ENCODE data around the gene PTP4A1.
"Not testable (repeated sequence)": the region's sequence is repeated elsewhere in the genome, so short reads cannot be mapped to it uniquely, and the experiment has no call there.

The PTP4A1 gene

GRCh38 chr6:63578757-63579156 lies 6.5 kb downstream of the PTP4A1 start:
- Histone ChIP-seq H3K27ac (ENCODE audit: low read depth, low read length) (no peak overlapping the region), H3K36me3 (ENCODE audit: control insufficient read depth, insufficient read depth, low read length) (peaks cover 10% of the 10 kb centered on the region), H3K9ac (ENCODE audit: low read length) (no peak overlapping the region), H3K27me3 (ENCODE audit: control insufficient read depth, insufficient read depth, low read length) (no peaks in the 10 kb centered on the region), H3K4me1 (ENCODE audit: control insufficient read depth, insufficient read depth, low read length) (peaks cover 3% of the 10 kb centered on the region), H3K4me3 (ENCODE audit: low read length) (no peak overlapping the region)

- Histone ChIP-seq H3K4me1 (ENCODE audit: control insufficient read depth, insufficient read depth, low read length) (no peaks in the 10 kb centered on the region), H3K36me3 (ENCODE audit: control insufficient read depth, insufficient read depth, low read length) (peaks cover 10% of the 10 kb centered on the region), H3K27ac (ENCODE audit: low read depth, low read length) (no peak overlapping the region), H3K9ac (ENCODE audit: low read length) (no peak overlapping the region), H3K27me3 (ENCODE audit: control insufficient read depth, insufficient read depth, low read length) (no peaks in the 10 kb centered on the region), H3K4me3 (ENCODE audit: low read length) (no peak overlapping the region)
Observed at GRCh38 chr6:63579937-63580703, 7.8 kb downstream of the PTP4A1 start.

DNA sequence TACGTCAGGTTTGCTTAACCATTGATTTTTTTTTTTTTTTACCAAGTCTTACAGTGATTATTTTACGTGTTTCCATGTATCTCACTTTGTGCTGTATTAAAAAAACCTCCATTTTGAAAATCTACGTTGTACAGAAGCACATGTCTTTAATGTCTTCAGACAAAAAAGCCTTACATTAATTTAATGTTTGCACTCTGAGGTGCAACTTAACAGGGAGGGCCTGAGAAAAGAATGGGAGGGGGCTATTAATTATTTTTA lies 8.4 kb downstream of the PTP4A1 start:
- Histone ChIP-seq H3K36me3 (ENCODE audit: control insufficient read depth, insufficient read depth, low read length) (peaks cover 10% of the 10 kb centered on the region), H3K4me3 (ENCODE audit: low read length) (no peak overlapping the region), H3K4me1 (ENCODE audit: control insufficient read depth, insufficient read depth, low read length) (no peaks in the 10 kb centered on the region), H3K27ac (ENCODE audit: low read depth, low read length) (no peak overlapping the region), H3K27me3 (ENCODE audit: control insufficient read depth, insufficient read depth, low read length) (no peaks in the 10 kb centered on the region), H3K9ac (ENCODE audit: low read length) (no peak overlapping the region)

DNA sequence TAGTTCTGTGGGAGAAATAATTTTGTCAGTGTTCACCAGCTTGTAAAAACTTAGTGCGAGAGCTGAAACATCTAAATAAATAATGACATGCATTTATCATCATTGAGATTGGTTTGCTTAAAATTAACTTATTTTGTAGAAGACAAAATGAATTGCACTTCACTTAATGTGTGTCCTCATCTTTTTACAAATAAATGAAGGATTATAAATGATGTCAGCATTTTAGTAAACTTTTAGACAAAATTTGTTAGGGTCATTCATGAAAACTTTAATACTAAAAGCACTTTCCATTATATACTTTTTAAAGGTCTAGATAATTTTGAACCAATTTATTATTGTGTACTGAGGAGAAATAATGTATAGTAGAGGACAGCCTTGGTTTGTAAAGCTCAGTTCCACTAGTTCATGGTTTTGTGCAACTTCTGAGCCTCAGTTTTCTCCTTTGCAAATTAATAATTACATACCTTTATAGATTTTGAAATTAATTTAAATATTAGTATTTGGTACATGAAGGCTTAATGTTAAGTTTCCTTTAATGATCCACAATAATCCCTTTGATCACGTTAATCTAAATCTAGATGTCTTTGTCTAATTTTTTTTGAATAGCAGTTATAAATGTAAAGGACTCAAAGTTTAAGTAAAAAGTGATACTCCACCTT lies 9.2 kb downstream of the PTP4A1 start:
- peaks cover 10% of the 10 kb centered on the region for H3K36me3 ChIP-seq (ENCODE audit: control insufficient read depth, insufficient read depth, low read length)
- no peak overlapping the region for H3K9ac ChIP-seq (ENCODE audit: low read length)
- no peak overlapping the region for H3K27ac ChIP-seq (ENCODE audit: low read depth, low read length)
- H3K4me1 ChIP-seq (ENCODE audit: control insufficient read depth, insufficient read depth, low read length) = no peaks in the 10 kb centered on the region
- no peaks in the 10 kb centered on the region for H3K27me3 ChIP-seq (ENCODE audit: control insufficient read depth, insufficient read depth, low read length)
- H3K4me3 ChIP-seq (ENCODE audit: low read length) = no peak overlapping the region

GRCh38 chr6:63582579-63583231 lies 10.4 kb downstream of the PTP4A1 start:
- Histone ChIP-seq H3K36me3 (ENCODE audit: control insufficient read depth, insufficient read depth, low read length) (peaks cover 8% of the 10 kb centered on the region), H3K27ac (ENCODE audit: low read depth, low read length) (no peak overlapping the region), H3K9ac (ENCODE audit: low read length) (no peak overlapping the region), H3K27me3 (ENCODE audit: control insufficient read depth, insufficient read depth, low read length) (no peaks in the 10 kb centered on the region), H3K4me1 (ENCODE audit: control insufficient read depth, insufficient read depth, low read length) (no peaks in the 10 kb centered on the region), H3K4me3 (ENCODE audit: low read length) (no peak overlapping the region)

DNA sequence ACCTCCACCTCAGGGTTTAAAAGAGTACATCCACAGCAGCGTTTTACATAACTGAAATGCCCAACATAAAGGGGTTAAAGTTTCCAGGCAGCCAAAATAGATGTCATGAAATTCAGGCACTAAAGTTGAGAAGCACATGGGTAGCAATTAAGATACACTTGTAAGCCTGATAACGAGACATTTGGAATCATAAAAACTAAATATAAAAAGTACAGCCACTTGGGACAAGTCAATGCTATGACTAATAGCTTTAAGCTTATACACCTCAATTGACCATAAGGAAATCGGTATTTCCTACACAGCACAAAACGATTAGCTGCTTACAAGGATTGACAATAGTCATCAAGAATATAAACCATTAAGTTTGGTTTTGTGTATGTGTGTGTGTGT lies 11.8 kb downstream of the PTP4A1 start:
- no peak overlapping the region for H3K4me3 ChIP-seq (ENCODE audit: low read length)
- H3K27ac ChIP-seq (ENCODE audit: low read depth, low read length) = no peak overlapping the region
- no peak overlapping the region for H3K9ac ChIP-seq (ENCODE audit: low read length)
- peaks cover 8% of the 10 kb centered on the region for H3K36me3 ChIP-seq (ENCODE audit: control insufficient read depth, insufficient read depth, low read length)
- H3K27me3 ChIP-seq (ENCODE audit: control insufficient read depth, insufficient read depth, low read length) = no peaks in the 10 kb centered on the region
- no peaks in the 10 kb centered on the region for H3K4me1 ChIP-seq (ENCODE audit: control insufficient read depth, insufficient read depth, low read length)

- Histone ChIP-seq H3K27me3 (ENCODE audit: control insufficient read depth, insufficient read depth, low read length) (no peaks in the 10 kb centered on the region), H3K9ac (ENCODE audit: low read length) (no peak overlapping the region), H3K4me3 (ENCODE audit: low read length) (no peak overlapping the region), H3K27ac (ENCODE audit: low read depth, low read length) (no peak overlapping the region), H3K36me3 (ENCODE audit: control insufficient read depth, insufficient read depth, low read length) (peaks cover 8% of the 10 kb centered on the region), H3K4me1 (ENCODE audit: control insufficient read depth, insufficient read depth, low read length) (no peaks in the 10 kb centered on the region)
Observed at GRCh38 chr6:63584566-63584965, 12.3 kb downstream of the PTP4A1 start.

- not testable (repeated sequence) for H3K27ac ChIP-seq (ENCODE audit: low read depth, low read length); H3K27me3 ChIP-seq (ENCODE audit: control insufficient read depth, insufficient read depth, low read length); H3K4me1 ChIP-seq (ENCODE audit: control insufficient read depth, insufficient read depth, low read length); H3K36me3 ChIP-seq (ENCODE audit: control insufficient read depth, insufficient read depth, low read length); H3K9ac ChIP-seq (ENCODE audit: low read length); H3K4me3 ChIP-seq (ENCODE audit: low read length)
Observed at GRCh38 chr6:63585652-63586051, 13.4 kb downstream of the PTP4A1 start.

GRCh38 chr6:63589952-63590411 lies 17.7 kb downstream of the PTP4A1 start:
- no peak overlapping the region for H3K9ac ChIP-seq (ENCODE audit: low read length)
- H3K4me1 ChIP-seq (ENCODE audit: control insufficient read depth, insufficient read depth, low read length) = no peaks in the 10 kb centered on the region
- no peak overlapping the region for H3K27ac ChIP-seq (ENCODE audit: low read depth, low read length)
- H3K4me3 ChIP-seq (ENCODE audit: low read length) = no peak overlapping the region
- no peaks in the 10 kb centered on the region for H3K27me3 ChIP-seq (ENCODE audit: control insufficient read depth, insufficient read depth, low read length)
- no peaks in the 10 kb centered on the region for H3K36me3 ChIP-seq (ENCODE audit: control insufficient read depth, insufficient read depth, low read length)

GRCh38 chr6:63592886-63593285 lies 20.6 kb downstream of the PTP4A1 start:
- H3K4me3 ChIP-seq (ENCODE audit: low read length) = no peak overlapping the region
- H3K9ac ChIP-seq (ENCODE audit: low read length) = no peak overlapping the region
- H3K36me3 ChIP-seq (ENCODE audit: control insufficient read depth, insufficient read depth, low read length) = no peaks in the 10 kb centered on the region

DNA sequence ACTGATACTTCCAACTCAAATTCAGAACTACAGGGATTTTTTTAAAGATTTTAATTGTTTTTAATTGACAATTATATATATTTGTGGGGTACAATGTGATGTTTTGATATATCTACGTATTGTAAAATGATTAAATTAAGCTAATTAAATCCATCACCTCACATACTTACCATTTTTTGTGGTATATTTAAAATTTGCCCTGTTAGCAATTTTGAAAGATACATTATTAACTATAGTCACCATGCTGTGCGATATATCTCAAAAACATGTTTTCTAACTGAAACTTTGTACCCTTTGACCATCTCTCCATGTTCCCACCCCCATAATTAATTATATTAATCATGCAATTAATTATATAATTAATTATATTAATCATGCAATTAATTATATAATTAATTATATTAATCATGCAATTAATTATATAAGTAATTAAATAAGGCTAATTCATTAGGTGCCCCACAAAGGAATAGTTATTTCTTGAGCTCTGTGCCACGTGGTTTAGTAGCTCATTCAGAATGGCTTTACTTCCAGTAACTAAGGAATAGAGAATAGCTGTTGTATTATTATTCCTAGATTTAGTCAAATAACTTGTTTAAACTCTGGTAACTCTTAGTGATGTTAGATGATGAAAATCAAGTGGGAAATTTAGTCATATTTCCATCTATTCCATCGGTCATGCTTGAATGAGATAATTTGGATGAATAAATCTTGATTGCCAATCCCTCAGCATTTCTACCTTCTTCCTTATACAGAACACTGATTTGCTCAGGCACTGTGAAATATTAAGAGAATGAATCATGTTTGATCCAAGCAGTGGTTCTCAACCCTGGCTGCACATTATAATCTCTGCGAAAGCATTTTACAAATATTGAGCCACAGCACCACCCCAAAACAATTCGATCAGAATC lies 25.1 kb downstream of the PTP4A1 start:
- Histone ChIP-seq H3K27me3 (ENCODE audit: control insufficient read depth, insufficient read depth, low read length) (no peaks in the 10 kb centered on the region), H3K9ac (ENCODE audit: low read length) (no peak overlapping the region), H3K4me3 (ENCODE audit: low read length) (peak overlapping the region; percentile 85), H3K4me1 (ENCODE audit: control insufficient read depth, insufficient read depth, low read length) (no peaks in the 10 kb centered on the region), H3K27ac (ENCODE audit: low read depth, low read length) (no peak overlapping the region), H3K36me3 (ENCODE audit: control insufficient read depth, insufficient read depth, low read length) (no peaks in the 10 kb centered on the region)

More at GRCh38 chr6:63592886-63593285, 20.6 kb downstream of the PTP4A1 start:
- H3K27me3 ChIP-seq (ENCODE audit: control insufficient read depth, insufficient read depth, low read length) = no peaks in the 10 kb centered on the region
- no peak overlapping the region for H3K27ac ChIP-seq (ENCODE audit: low read depth, low read length)
- no peaks in the 10 kb centered on the region for H3K4me1 ChIP-seq (ENCODE audit: control insufficient read depth, insufficient read depth, low read length)
